Immature natural killer cell (primary cell): ENCODE data around the gene ZFAND2B. TPM values are rescaled to one million over a fixed set of nuclear protein-coding genes. Genes with fewer than 3 reads are reported as not detected.
"Not testable (repeated sequence)": the region's sequence is repeated elsewhere in the genome, so short reads cannot be mapped to it uniquely, and the experiment has no call there.

Experiments used
- DNase-seq, 3 donors: peaks; one replicate each; pipeline ENCODE4 v3.0.0; 2022; ENCODE audit warnings: mixed read lengths in 1 of 3
- H3K27ac Mint-ChIP-seq, 6 donors: one replicate each; pipeline ENCODE4 v1.8.0; 2020; ENCODE audit warnings: mixed read lengths in 6 of 6, mild to moderate bottlenecking in 5 of 6, inconsistent platforms in 4 of 6, moderate library complexity in 3 of 6
- H3K27me3 Mint-ChIP-seq, 3 donors: one replicate each; pipeline ENCODE4 v1.8.0; 2020 to 2021; ENCODE audit warnings: low read depth in 3 of 3, mild to moderate bottlenecking in 3 of 3, mixed read lengths in 3 of 3, moderate library complexity in 3 of 3, inconsistent platforms in 1 of 3
- H3K36me3 Mint-ChIP-seq, 3 donors: one replicate each; pipeline ENCODE4 v1.8.0; 2020; ENCODE audit warnings: mixed read lengths in 3 of 3, inconsistent platforms in 2 of 3, mild to moderate bottlenecking in 2 of 3
- H3K4me1 Mint-ChIP-seq, 2 donors: one replicate each; pipeline ENCODE4 v1.8.0; 2020; ENCODE audit warnings: inconsistent platforms in 2 of 2, mild to moderate bottlenecking in 2 of 2, mixed read lengths in 2 of 2, moderate library complexity in 1 of 2
- H3K4me3 Mint-ChIP-seq, 5 donors: one replicate each; pipeline ENCODE4 v1.8.0; 2020; ENCODE audit warnings: mild to moderate bottlenecking in 5 of 5, mixed read lengths in 5 of 5, inconsistent platforms in 3 of 5, moderate library complexity in 3 of 5
- H3K9me3 Mint-ChIP-seq, 6 donors: one replicate each; pipeline ENCODE4 v1.8.0; 2020; ENCODE audit warnings: mild to moderate bottlenecking in 6 of 6, mixed read lengths in 6 of 6, inconsistent platforms in 4 of 6, moderate library complexity in 3 of 6
- polyA plus RNA-seq, 3 donors: library from polyadenylated mRNA; unstranded; fragments of 300-500 nt; fragmentation: Illumina TruSeq; gene quantifications; one replicate each; pipeline ENCODE4 v1.2.3, GENCODE V29; 2021

Gene ZFAND2B
- polyA plus RNA-seq, 3 donors from 2014 or later = 95.4 to 128 (median 102) TPM

DNA sequence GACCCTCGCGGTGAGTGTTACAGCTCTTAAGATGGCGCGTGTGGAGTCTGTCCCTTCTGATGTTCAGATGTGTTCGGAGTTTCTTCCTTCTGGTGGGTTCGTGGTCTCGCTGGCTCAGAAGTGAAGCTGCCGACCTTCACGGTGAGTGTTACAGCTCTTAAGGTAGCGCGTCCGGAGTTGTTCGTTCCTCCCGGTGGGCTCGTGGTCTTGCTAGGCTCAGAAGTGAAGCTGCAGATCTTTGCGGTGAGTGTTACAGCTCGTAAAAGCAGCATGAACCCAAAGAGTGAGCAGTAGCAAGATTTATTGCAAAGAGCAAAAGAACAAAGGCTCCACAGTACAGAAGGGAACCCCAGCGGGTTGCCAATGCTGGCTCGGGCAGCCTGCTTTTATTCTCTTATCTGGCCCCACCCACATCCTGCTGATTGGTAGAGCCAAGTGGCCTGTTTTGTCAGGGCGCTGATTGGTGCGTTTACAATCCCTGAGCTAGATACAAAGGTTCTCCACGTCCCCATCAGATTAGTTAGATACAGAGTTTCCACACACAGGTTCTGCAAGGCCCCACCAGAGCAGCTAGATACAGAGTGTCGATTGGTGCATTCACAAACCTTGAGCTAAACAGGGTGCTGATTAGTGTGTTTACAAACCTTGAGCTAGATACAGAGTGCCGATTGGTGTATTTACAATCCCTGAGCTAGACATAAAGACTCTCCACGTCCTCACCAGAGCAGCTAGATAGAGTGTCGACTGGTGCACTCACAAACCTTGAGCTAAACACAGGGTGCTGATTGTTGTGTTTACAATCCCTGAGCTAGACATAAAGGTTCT, 5.9 kb upstream of the ZFAND2B start:
- H3K27me3 Mint-ChIP-seq, H3K36me3 Mint-ChIP-seq, H3K9me3 Mint-ChIP-seq: not testable (repeated sequence)
- Mint-ChIP-seq H3K27ac (peak overlapping the region; percentile 47 to 90 (median 82)), H3K4me3 (peak overlapping the region; percentile 72 to 84 (median 79)), H3K4me1 (peaks cover 13 to 14% of the 10 kb centered on the region in 2 donors)
- peak in 2 of 3 donors; percentile 31 to 33 for DNase-seq

DNA sequence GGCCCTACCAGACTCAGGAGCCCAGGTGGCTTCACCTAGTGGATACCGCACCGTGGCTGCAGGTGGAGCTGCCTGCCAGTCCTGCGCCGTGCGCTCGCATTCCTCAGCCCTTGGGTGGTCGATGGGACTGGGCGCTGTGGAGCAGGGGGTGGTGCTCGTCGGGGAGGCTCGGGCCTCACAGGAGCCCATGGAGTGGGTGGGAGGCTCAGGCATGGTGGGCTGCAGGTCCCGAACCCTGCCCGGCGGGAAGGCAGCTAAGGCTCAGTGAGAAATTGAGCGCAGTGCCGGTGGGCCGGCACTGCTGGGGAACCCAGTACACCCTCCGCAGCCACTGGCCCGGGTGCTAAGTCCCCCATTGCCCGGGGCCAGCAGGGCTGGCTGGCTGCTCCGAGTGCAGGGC, 5.3 kb upstream of the ZFAND2B start:
- H3K4me3 Mint-ChIP-seq, H3K36me3 Mint-ChIP-seq, H3K9me3 Mint-ChIP-seq, H3K27ac Mint-ChIP-seq, H3K27me3 Mint-ChIP-seq, DNase-seq: not testable (repeated sequence)
- H3K4me1 Mint-ChIP-seq = peaks cover 17 to 20% of the 10 kb centered on the region in 2 donors

DNA sequence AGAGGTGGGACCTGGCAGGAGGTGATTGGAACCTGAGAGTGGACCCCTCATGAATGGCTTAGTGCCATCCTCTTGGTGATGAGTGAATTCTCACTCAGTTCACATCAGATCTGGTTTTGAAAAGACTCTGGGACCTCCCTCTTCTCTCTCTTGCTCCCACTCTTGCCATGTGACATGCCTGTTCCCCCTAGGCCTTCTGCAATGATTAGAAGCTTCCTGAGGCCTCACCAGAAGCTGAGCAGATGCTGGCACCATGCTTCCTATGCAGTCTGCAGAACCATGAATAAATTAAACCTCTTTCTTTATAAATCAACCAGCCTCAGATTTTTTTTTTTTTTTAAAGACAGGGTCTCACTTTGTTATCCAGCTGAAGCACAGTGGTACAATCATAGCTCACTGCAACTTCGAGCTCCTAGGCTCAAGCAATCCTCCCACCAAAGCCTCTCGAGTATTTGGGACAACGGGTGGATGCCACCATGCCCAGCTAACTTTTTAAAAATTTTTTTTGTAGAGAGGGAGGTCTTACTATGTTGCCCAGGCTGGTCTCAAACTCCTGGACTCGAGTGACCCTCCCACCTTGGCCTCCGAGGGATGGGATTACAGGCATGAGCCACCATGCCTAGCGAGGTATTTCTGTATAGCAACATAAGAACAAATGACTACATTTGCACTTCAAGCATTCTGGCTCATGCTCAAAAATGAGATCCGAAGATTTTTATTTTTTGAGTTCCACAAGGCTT, 2.0 kb upstream of the ZFAND2B start:
- Mint-ChIP-seq H3K36me3 (peaks cover 0 to 10% (median 0%) of the 10 kb centered on the region in 3 donors), H3K4me1 (peaks cover 28 to 40% of the 10 kb centered on the region in 2 donors), H3K27ac (peak overlapping the region in 3 of 6 donors; percentile 30 to 55 (median 48)), H3K4me3 (no peak overlapping the region), H3K27me3 (peaks cover 2 to 6% (median 2%) of the 10 kb centered on the region in 3 donors), H3K9me3 (no peaks in the 10 kb centered on the region)
- DNase-seq = no peak

DNA sequence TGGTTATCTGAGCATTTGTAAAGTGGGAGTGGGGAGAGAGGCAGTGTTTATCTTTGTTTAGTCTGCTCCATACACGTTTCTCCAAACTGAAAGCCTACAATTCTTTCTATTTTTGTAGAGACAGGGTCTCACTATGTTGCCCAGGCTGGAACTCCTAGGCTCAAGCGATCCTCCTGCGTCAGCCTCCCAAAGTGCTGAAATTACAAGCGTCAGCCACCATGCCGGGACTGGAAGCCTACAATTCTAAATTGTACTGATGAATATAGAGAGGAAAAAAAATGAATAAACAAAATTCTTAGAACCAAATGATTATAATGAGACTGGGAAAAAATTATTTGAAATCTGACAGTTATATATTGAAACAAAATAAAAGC, 1.4 kb upstream of the ZFAND2B start:
- peaks cover 33 to 44% of the 10 kb centered on the region in 2 donors for H3K4me1 Mint-ChIP-seq
- peak overlapping the region in 5 of 6 donors; percentile 30 to 99 (median 55) for H3K27ac Mint-ChIP-seq
- H3K4me3 Mint-ChIP-seq = peak overlapping the region; percentile 44 to 89 (median 51)

DNA sequence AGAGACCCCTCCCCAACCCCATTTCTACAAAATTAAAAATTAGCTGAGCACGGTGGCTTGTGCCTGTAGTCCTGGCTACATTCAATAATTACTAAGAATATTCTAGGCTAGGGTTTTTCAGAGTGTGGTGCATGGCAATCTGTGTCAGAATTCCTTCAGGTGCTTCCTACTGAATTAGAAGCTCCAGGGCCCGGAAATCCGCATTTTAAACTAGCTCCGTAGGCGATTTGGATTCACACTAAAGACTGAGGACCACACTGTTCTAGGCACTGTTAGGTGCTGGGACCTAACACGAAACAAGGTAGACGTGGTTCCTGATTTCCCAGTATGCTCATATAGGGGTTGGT, 628 bp upstream of the ZFAND2B start:
- H3K4me3 Mint-ChIP-seq = peak overlapping the region; percentile 89 to 98 (median 91)

More for the DNA sequence above, 1.4 kb upstream of the ZFAND2B start:
- Mint-ChIP-seq H3K36me3 (peaks cover 0 to 10% (median 0%) of the 10 kb centered on the region in 3 donors), H3K9me3 (no peaks in the 10 kb centered on the region), H3K27me3 (peaks cover 2 to 6% (median 2%) of the 10 kb centered on the region in 3 donors)
- no peak for DNase-seq

DNA sequence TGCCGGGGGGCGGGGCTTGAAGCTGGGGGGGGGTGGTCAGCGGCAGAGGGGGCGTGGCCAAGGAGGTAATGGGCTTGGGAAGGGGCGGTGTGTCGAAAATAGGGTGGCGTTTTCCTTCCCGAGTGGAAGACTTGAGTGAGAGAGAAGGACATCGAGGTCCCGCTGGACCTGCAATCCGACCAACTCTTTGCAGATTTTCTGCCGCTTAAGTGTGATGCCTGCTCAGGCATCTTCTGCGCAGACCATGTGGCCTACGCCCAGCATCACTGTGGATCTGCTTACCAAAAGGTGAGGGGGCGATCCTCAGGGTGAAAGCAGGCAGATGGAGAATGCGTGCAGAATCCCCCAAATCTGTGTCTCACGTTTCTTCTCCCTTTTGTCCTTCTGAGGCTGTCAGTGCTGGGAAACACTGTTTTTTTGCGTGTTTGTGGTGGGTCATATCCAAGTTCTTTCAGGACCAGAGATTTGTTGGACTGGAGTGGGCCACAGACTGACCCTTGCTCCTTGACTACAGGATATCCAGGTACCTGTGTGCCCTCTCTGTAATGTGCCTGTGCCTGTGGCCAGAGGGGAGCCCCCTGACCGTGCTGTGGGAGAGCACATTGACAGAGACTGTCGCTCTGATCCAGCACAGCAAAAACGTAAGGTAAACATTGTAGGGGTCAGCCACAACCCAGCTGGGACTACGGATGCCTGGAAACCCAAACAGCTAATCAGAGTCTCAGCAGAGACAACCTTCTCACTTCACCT, 727 bp downstream of the ZFAND2B start:
- peaks cover 39 to 50% of the 10 kb centered on the region in 2 donors for H3K4me1 Mint-ChIP-seq
- no peak for DNase-seq

More for the DNA sequence above, 628 bp upstream of the ZFAND2B start:
- H3K4me1 Mint-ChIP-seq = peaks cover 31 to 43% of the 10 kb centered on the region in 2 donors
- H3K27me3 Mint-ChIP-seq = peaks cover 0 to 6% (median 2%) of the 10 kb centered on the region in 3 donors
- peaks cover 0 to 10% (median 0%) of the 10 kb centered on the region in 3 donors for H3K36me3 Mint-ChIP-seq
- H3K27ac Mint-ChIP-seq = peak overlapping the region; percentile 94 to 99 (median 96)
- H3K9me3 Mint-ChIP-seq = peaks cover 0 to 1% (median 0%) of the 10 kb centered on the region in 6 donors
- no peak for DNase-seq

DNA sequence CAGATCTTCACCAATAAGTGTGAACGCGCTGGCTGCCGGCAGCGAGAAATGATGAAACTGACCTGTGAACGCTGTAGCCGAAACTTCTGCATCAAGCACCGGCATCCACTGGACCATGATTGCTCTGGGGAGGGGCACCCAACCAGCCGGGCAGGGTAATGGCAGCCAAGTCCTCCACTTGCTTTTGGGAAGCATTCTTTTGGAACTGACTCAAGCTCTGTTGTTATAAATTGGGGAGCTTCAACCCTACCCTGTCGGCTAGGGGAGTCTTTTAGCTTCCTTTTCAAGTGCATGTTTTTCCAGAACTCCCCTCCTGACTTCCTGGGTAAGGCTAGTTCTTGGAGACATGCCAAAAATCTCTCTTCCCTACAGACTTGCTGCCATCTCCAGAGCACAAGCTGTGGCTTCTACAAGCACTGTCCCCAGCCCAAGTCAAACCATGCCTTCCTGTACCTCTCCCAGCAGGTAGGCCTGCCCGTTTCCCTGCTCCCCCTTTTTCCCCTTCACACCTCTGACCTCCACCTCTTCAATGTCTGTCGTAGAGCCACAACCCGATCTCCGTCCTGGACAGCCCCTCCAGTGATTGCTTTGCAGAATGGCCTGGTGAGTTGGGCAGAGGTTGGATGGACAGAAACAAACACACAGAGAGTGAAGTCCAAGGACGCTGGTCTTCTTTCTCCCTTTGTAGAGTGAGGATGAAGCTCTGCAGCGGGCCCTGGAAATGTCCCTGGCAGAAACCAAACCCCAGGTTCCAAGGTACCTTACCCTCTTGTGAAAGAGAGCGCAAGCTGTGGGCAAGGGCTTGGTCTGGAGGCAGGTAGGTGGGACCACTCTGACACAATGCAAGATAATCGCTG, 1.5 kb downstream of the ZFAND2B start:
- H3K4me1 Mint-ChIP-seq = peaks cover 39 to 50% of the 10 kb centered on the region in 2 donors
- H3K36me3 Mint-ChIP-seq = peaks cover 0 to 10% (median 0%) of the 10 kb centered on the region in 3 donors
- peak overlapping the region; percentile 75 to 96 (median 86) for H3K27ac Mint-ChIP-seq
- DNase-seq = no peak
- peak overlapping the region; percentile 89 to 98 (median 91) for H3K4me3 Mint-ChIP-seq
- H3K27me3 Mint-ChIP-seq = peaks cover 0 to 6% (median 0%) of the 10 kb centered on the region in 3 donors
- H3K9me3 Mint-ChIP-seq = peaks cover 0 to 1% (median 0%) of the 10 kb centered on the region in 6 donors

More for the DNA sequence above, 727 bp downstream of the ZFAND2B start:
- H3K27ac Mint-ChIP-seq = peak overlapping the region; percentile 66 to 97 (median 90)
- H3K36me3 Mint-ChIP-seq = peaks cover 0 to 10% (median 0%) of the 10 kb centered on the region in 3 donors
- peaks cover 0 to 6% (median 0%) of the 10 kb centered on the region in 3 donors for H3K27me3 Mint-ChIP-seq
- peaks cover 0 to 1% (median 0%) of the 10 kb centered on the region in 6 donors for H3K9me3 Mint-ChIP-seq
- peak overlapping the region; percentile 89 to 98 (median 91) for H3K4me3 Mint-ChIP-seq

DNA sequence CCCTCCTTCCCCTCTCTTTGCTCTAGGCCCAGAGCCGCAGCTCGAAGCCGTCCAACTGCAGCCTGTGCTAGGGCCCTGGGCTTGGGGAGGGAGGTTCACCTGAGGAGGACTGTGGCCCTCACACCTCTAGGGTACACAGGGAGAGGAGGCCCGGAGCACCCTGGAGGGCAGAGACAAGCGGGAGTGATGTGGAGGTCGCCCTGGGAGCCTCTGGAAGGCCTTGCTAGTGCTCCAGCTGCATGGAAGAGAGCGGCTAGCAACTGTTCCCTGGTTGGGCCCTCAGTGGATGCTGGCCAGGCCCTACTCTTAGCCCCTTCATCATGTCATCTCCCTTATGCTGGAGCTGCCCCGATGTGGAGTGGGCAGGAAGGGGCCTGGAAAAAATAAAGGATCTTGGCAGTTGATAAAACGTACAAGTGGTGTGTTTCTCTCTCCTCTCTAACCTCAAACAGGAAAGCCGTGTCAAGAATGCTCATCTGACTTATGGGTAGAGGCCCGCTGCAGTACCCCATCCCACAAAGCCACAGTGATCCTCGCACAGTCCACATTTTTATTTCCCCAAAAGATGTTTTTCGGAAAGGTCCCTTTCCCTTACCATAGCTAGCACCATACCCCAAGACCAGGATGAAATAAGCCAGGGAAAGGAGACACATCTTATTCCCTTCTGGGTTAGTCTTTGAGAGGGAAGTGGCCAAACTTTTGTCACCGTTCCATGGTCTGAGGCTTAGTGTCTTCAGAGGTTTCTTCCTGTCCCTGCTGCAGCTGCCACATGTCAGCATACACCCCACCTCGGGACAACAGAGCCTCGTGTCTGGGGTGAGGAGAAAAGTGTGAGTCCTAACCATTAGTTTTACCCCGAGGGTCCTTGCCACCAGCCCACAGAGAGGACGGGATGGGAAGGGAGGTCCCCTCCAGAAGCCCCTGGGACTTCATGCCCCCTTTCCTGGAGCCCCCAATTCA, 2.9 kb downstream of the ZFAND2B start:
- H3K27ac Mint-ChIP-seq = peak overlapping the region; percentile 75 to 90 (median 86)
- DNase-seq = no peak
- peaks cover 0 to 1% (median 0%) of the 10 kb centered on the region in 6 donors for H3K9me3 Mint-ChIP-seq
- peaks cover 39 to 50% of the 10 kb centered on the region in 2 donors for H3K4me1 Mint-ChIP-seq
- H3K4me3 Mint-ChIP-seq = peak overlapping the region; percentile 14 to 61 (median 48)
- peaks cover 0 to 10% (median 0%) of the 10 kb centered on the region in 3 donors for H3K36me3 Mint-ChIP-seq
- peaks cover 0 to 8% (median 0%) of the 10 kb centered on the region in 3 donors for H3K27me3 Mint-ChIP-seq

DNA sequence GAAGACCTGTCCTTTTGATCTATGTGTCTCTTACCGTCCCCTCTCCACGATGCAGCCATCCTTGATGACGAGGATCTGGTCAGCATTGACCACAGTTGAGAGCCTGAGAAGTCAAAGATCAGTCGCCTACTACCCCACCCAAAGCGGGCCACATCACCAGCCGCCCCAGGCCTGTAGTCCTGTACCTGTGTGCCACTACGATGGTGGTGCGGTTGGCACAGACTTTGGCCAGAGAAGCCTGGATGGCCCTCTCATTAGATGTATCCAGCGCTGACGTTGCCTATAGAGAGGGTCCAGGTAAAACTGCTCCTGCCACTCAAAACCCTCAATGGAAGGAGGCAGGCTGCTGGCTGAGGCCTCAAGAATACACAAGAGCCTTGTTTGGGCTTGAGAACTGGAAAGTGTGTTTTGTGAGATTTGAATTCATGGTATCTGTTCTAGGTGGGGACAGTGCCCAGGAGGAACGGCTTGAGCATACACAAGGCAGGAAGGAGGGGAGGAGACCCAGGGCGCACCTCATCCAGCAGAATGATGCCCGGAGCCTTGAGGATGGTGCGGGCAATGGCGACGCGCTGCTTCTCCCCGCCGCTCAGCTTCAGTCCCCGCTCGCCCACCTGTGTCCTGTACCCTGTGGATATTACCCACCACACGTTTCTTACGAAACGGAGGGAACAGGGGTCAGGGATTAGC, 3.8 kb downstream of the ZFAND2B start:
- peak overlapping the region in 1 of 5 donors; percentile 27 for H3K4me3 Mint-ChIP-seq
- H3K27me3 Mint-ChIP-seq = peaks cover 0 to 6% (median 0%) of the 10 kb centered on the region in 3 donors
- H3K36me3 Mint-ChIP-seq = peaks cover 0 to 10% (median 0%) of the 10 kb centered on the region in 3 donors
- peak overlapping the region; percentile 75 to 92 (median 86) for H3K27ac Mint-ChIP-seq
- H3K9me3 Mint-ChIP-seq = peaks cover 0 to 1% (median 0%) of the 10 kb centered on the region in 6 donors
- peaks cover 39 to 50% of the 10 kb centered on the region in 2 donors for H3K4me1 Mint-ChIP-seq
- DNase-seq = no peak

DNA sequence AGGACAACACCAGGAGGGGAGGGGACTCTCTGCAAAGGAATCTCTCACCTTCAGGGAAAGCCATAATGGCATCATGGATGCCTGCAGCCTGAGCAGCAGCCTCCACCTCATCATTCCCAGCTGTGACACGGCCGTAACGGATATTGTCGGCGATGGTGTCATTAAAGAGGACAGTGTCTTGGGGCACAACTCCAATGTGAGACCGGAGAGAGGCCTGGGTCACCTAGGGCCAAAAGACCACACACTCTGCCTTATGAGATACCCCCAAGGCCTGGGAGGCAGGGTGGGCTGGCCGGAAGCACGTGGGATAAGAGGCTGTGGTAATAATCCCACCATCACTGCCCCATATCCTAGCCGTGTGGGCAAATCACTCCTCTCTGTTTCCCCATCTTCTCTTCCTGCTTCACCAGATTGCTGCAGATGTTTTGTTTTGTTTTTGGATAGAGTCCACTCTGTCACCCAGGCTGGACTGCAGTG, 4.3 kb downstream of the ZFAND2B start:
- Mint-ChIP-seq H3K9me3 (peaks cover 0 to 1% (median 0%) of the 10 kb centered on the region in 6 donors), H3K36me3 (peaks cover 0 to 10% (median 0%) of the 10 kb centered on the region in 3 donors), H3K27ac (peak overlapping the region; percentile 89 to 95 (median 92)), H3K27me3 (peaks cover 0 to 6% (median 0%) of the 10 kb centered on the region in 3 donors), H3K4me1 (peaks cover 38 to 49% of the 10 kb centered on the region in 2 donors), H3K4me3 (peak overlapping the region in 3 of 5 donors; percentile 70 to 72 (median 71))
- no peak for DNase-seq

DNA sequence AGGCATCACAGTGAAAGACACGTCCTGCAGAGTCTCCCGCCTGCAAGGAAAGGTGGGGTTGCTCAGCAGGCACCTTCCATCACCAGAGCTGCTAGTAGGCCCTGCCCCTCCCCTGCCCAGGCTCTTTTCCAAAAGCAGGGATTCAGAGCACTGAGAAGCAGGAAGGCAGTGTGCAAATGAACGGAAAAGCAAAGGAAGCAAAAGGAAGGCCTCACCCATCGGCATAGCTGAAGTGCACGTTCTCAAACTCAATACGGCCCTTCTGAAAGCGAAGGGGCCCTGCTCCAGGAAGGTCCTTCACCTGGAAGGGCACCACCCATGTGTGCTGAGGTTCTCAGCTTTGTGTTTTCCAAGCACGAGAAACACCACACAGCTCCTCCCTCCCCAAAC, 6.4 kb downstream of the ZFAND2B start:
- H3K9me3 Mint-ChIP-seq = peaks cover 0 to 1% (median 0%) of the 10 kb centered on the region in 6 donors
- H3K4me3 Mint-ChIP-seq = no peak overlapping the region
- H3K27ac Mint-ChIP-seq = no peak overlapping the region
- DNase-seq = no peak
- H3K36me3 Mint-ChIP-seq = peaks cover 0 to 10% (median 0%) of the 10 kb centered on the region in 3 donors
- H3K4me1 Mint-ChIP-seq = peaks cover 34 to 41% of the 10 kb centered on the region in 2 donors
- peaks cover 4 to 7% (median 6%) of the 10 kb centered on the region in 3 donors for H3K27me3 Mint-ChIP-seq
